Measurements from ENCODE around the gene IL1RAPL2. TPM values are rescaled to one million over a fixed set of nuclear protein-coding genes. Genes with fewer than 3 reads are reported as not detected.

Gene IL1RAPL2
- total RNA-seq, 4 donors from 2014 or later, result not detected

- TF ChIP-seq POLR2A (IDR thresholded peaks at IDR 0.05) (no peak), CTCF (IDR thresholded peaks at IDR 0.05 in 4 of 5, conservative IDR thresholded peaks at IDR 0.05 in 1 of 5) (no peak)
- in situ Hi-C loops (cut with MboI; ENCODE audit: low sequenced_read_pairs in 4 of 4), result no loop called here
- Histone ChIP-seq H3K27me3 (peaks cover 0 to 8% (median 0%) of the 10 kb centered on the region in 3 donors), H3K27ac (no peak overlapping the region), H3K4me3 (no peak overlapping the region), H3K4me1 (peaks cover 0 to 3% of the 10 kb centered on the region in 2 donors), H3K36me3 (no peaks in the 10 kb centered on the region), H3K9me3 (no peaks in the 10 kb centered on the region)
- ATAC-seq, result no peak
- intact Hi-C loops (cut with DNase I; ENCODE audit: low total_unique reads), result no loop called here
- no peak for DNase-seq
Measured at GRCh38 chrX:105477351-105477750, 911.4 kb downstream of the IL1RAPL2 start.

- no peak for TF ChIP-seq POLR2A (IDR thresholded peaks at IDR 0.05)
- TF ChIP-seq CTCF (IDR thresholded peaks at IDR 0.05 in 4 of 5, conservative IDR thresholded peaks at IDR 0.05 in 1 of 5), result no peak
- no peak overlapping the region for H3K27ac ChIP-seq
- no peak for ATAC-seq
- no peak for DNase-seq
- intact Hi-C loops (cut with DNase I; ENCODE audit: low total_unique reads) (no loop called here), in situ Hi-C loops (cut with MboI; ENCODE audit: low sequenced_read_pairs in 4 of 4) (no loop called here)
- H3K4me1 ChIP-seq, result no peaks in the 10 kb centered on the region
- peaks cover 0 to 5% (median 0%) of the 10 kb centered on the region in 3 donors for H3K27me3 ChIP-seq
- H3K36me3 ChIP-seq, result no peaks in the 10 kb centered on the region
- no peaks in the 10 kb centered on the region for H3K9me3 ChIP-seq
- no peak overlapping the region for H3K4me3 ChIP-seq
Measured at GRCh38 chrX:105480646-105481310, 914.8 kb downstream of the IL1RAPL2 start.

GRCh38 chrX:105483011-105483410 is 917.0 kb downstream of the IL1RAPL2 start:
- no peak for ATAC-seq
- intact Hi-C loops (cut with DNase I; ENCODE audit: low total_unique reads) (no loop called here), in situ Hi-C loops (cut with MboI; ENCODE audit: low sequenced_read_pairs in 4 of 4) (no loop called here)
- Histone ChIP-seq H3K9me3 (no peaks in the 10 kb centered on the region), H3K4me1 (no peaks in the 10 kb centered on the region), H3K4me3 (no peak overlapping the region), H3K36me3 (no peaks in the 10 kb centered on the region), H3K27ac (no peak overlapping the region), H3K27me3 (peaks cover 0 to 5% (median 0%) of the 10 kb centered on the region in 3 donors)
- TF ChIP-seq CTCF (IDR thresholded peaks at IDR 0.05 in 4 of 5, conservative IDR thresholded peaks at IDR 0.05 in 1 of 5) (no peak), POLR2A (IDR thresholded peaks at IDR 0.05) (no peak)
- no peak for DNase-seq

GRCh38 chrX:105488716-105489115 is 922.7 kb downstream of the IL1RAPL2 start:
- intact Hi-C loops (cut with DNase I; ENCODE audit: low total_unique reads) (no loop called here), in situ Hi-C loops (cut with MboI; ENCODE audit: low sequenced_read_pairs in 4 of 4) (no loop called here)
- no peaks in the 10 kb centered on the region for H3K36me3 ChIP-seq
- H3K4me1 ChIP-seq, result no peaks in the 10 kb centered on the region
- no peaks in the 10 kb centered on the region for H3K9me3 ChIP-seq
- DNase-seq (no peak), ATAC-seq (no peak)
- H3K4me3 ChIP-seq, result no peak overlapping the region
- no peak for TF ChIP-seq POLR2A (IDR thresholded peaks at IDR 0.05)
- TF ChIP-seq CTCF (IDR thresholded peaks at IDR 0.05 in 4 of 5, conservative IDR thresholded peaks at IDR 0.05 in 1 of 5), result no peak
- no peak overlapping the region for H3K27ac ChIP-seq
- H3K27me3 ChIP-seq, result no peaks in the 10 kb centered on the region

GRCh38 chrX:105495376-105495775 is 929.4 kb downstream of the IL1RAPL2 start:
- in situ Hi-C loops (cut with MboI; ENCODE audit: low sequenced_read_pairs in 4 of 4) (no loop called here), intact Hi-C loops (cut with DNase I; ENCODE audit: low total_unique reads) (no loop called here)
- DNase-seq (no peak), ATAC-seq (no peak)
- Histone ChIP-seq H3K4me1 (no peaks in the 10 kb centered on the region), H3K27ac (no peak overlapping the region), H3K27me3 (no peaks in the 10 kb centered on the region), H3K36me3 (no peaks in the 10 kb centered on the region), H3K9me3 (no peaks in the 10 kb centered on the region), H3K4me3 (no peak overlapping the region)
- TF ChIP-seq POLR2A (IDR thresholded peaks at IDR 0.05), result no peak
- TF ChIP-seq CTCF (IDR thresholded peaks at IDR 0.05 in 4 of 5, conservative IDR thresholded peaks at IDR 0.05 in 1 of 5), result no peak
